Upper lobe of left lung (tissue), 6 donors: Measurements from ENCODE around the gene MITF. TPM values are rescaled to one million over a fixed set of nuclear protein-coding genes. Genes with fewer than 3 reads are reported as not detected.

Source experiments
- ATAC-seq, 2 donors: fragments of 200-7000 bp; cut with Tn5 transposase; one replicate each; pipeline ENCODE4 v1.9.1; 2022; ENCODE audit warnings: mild to moderate bottlenecking in 2 of 2, moderate library complexity in 2 of 2; ENCODE audit not compliant: low FRiP score in 2 of 2
- DNase-seq, 2 donors: peaks; one replicate each; pipeline ENCODE4 v3.0.0-alpha.2; 2019 to 2020
- H3K27ac ChIP-seq, 4 donors: fragments of 200-600 bp; sonication (generic); one replicate each; pipeline ENCODE4 v1.5.1; 2016 to 2019
- H3K27me3 ChIP-seq, 4 donors: fragments of 200-600 bp; sonication (generic); one replicate each; pipeline ENCODE4 v1.5.1; 2017 to 2019
- H3K36me3 ChIP-seq, 4 donors: fragments of 200-600 bp; sonication (generic); one replicate each; pipeline ENCODE4 v1.5.1; 2016 to 2019
- H3K4me1 ChIP-seq, 4 donors: fragments of 200-600 bp; sonication (generic); one replicate each; pipeline ENCODE4 v1.5.1; 2018 to 2019
- H3K4me3 ChIP-seq, 4 donors: fragments of 200-600 bp; sonication (generic); one replicate each; pipeline ENCODE4 v1.5.1; 2017 to 2019; ENCODE audit warnings: mild to moderate bottlenecking in 2 of 4, moderate library complexity in 1 of 4
- H3K9me3 ChIP-seq, 4 donors: fragments of 200-600 bp; sonication (generic); one replicate each; pipeline ENCODE4 v1.5.1; 2018 to 2019
- EP300 ChIP-seq, 4 donors: sonication (generic); formaldehyde crosslinking; IDR thresholded peaks; one replicate each; pipeline ENCODE4 v1.5.1; 2017; ENCODE audit warnings: antibody characterized with exemption in 4 of 4, control low read depth in 2 of 4
- POLR2A ChIP-seq, 4 donors: fragments of 450-650 bp; IDR thresholded peaks; one replicate each; pipeline ENCODE4 v1.5.1; 2016 to 2017; ENCODE audit warnings: antibody characterized with exemption in 4 of 4, mild to moderate bottlenecking in 2 of 4
- POLR2AphosphoS5 ChIP-seq, 2 donors: sonication (generic); formaldehyde crosslinking; IDR thresholded peaks; one replicate each; pipeline ENCODE4 v1.5.1; 2017; ENCODE audit warnings: antibody characterized with exemption in 2 of 2
- WGBS, 2 donors: methylation state at CpG; one replicate each; pipeline ENCODE4 v1.1.5; 2017 to 2018; 5-methylcytosine and 5-hydroxymethylcytosine counted together
- total RNA-seq, 6 donors: library from RNA; depleted of rRNA in 4 of 6; stranded (reverse); fragments of >200 nt in 4 of 6; gene quantifications; one replicate each; pipeline versions ENCODE4 v1.1.0 to v1.2.1, GENCODE V29; 2016 to 2021
- TF ChIP-seq, protein P1 (sequence below), 6 experiments: fragments of 450-650 bp in 4 of 6; fragments of 200-600 bp in 2 of 6; sonication (generic) in 2 of 6; IDR thresholded peaks; one replicate each; pipeline ENCODE4 v1.5.1; 2016 to 2019; ENCODE audit warnings: antibody characterized with exemption in 6 of 6
- donor health status: DM: no; HTN: no; CAD: no; lungs with moderate emphysema.
- donor health status: DM: no; HTN: yes; CAD: no; lungs with severe emphysema.

Gene MITF
- total RNA-seq, 6 donors from 2014 or later: 21.9 to 37.2 (median 29.5) TPM

DNA sequence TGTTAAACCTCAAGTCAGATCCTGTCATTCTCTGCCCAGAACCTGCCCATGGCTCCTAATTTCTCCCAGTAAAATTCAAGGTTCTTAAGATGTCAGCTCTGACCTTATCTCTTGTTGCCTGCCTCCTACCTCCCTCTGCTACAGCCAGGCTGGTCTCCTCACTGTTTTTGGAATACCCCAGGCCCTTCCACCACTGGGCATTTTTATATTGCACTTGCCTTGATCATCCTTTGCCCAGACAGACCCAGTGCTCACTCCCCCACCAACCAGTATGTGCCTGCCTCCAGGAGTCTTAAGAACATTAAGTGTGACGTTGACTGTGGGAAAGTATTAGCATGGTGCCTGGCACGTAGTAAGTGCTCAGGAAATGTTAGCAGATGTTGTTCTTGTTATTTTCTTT lies 3.1 kb downstream of the MITF start:
- Histone ChIP-seq H3K27me3 (no peaks in the 10 kb centered on the region), H3K4me3 (no peak overlapping the region), H3K9me3 (no peaks in the 10 kb centered on the region), H3K27ac (no peak overlapping the region), H3K36me3 (no peaks in the 10 kb centered on the region), H3K4me1 (peaks cover 6 to 34% (median 17%) of the 10 kb centered on the region in 4 donors)
- TF ChIP-seq, protein P1, sequence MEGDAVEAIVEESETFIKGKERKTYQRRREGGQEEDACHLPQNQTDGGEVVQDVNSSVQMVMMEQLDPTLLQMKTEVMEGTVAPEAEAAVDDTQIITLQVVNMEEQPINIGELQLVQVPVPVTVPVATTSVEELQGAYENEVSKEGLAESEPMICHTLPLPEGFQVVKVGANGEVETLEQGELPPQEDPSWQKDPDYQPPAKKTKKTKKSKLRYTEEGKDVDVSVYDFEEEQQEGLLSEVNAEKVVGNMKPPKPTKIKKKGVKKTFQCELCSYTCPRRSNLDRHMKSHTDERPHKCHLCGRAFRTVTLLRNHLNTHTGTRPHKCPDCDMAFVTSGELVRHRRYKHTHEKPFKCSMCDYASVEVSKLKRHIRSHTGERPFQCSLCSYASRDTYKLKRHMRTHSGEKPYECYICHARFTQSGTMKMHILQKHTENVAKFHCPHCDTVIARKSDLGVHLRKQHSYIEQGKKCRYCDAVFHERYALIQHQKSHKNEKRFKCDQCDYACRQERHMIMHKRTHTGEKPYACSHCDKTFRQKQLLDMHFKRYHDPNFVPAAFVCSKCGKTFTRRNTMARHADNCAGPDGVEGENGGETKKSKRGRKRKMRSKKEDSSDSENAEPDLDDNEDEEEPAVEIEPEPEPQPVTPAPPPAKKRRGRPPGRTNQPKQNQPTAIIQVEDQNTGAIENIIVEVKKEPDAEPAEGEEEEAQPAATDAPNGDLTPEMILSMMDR (IDR thresholded peaks at IDR 0.05): no peak
- no peak for TF ChIP-seq EP300 (IDR thresholded peaks at IDR 0.05)
- no peak for TF ChIP-seq POLR2A (IDR thresholded peaks at IDR 0.05)
- TF ChIP-seq POLR2AphosphoS5 (IDR thresholded peaks at IDR 0.05): no peak
- no peak for DNase-seq
- 90 to 99% methylated on average over 2 of the region's 2 CpGs for WGBS, 2 donors
- no peak for ATAC-seq

DNA sequence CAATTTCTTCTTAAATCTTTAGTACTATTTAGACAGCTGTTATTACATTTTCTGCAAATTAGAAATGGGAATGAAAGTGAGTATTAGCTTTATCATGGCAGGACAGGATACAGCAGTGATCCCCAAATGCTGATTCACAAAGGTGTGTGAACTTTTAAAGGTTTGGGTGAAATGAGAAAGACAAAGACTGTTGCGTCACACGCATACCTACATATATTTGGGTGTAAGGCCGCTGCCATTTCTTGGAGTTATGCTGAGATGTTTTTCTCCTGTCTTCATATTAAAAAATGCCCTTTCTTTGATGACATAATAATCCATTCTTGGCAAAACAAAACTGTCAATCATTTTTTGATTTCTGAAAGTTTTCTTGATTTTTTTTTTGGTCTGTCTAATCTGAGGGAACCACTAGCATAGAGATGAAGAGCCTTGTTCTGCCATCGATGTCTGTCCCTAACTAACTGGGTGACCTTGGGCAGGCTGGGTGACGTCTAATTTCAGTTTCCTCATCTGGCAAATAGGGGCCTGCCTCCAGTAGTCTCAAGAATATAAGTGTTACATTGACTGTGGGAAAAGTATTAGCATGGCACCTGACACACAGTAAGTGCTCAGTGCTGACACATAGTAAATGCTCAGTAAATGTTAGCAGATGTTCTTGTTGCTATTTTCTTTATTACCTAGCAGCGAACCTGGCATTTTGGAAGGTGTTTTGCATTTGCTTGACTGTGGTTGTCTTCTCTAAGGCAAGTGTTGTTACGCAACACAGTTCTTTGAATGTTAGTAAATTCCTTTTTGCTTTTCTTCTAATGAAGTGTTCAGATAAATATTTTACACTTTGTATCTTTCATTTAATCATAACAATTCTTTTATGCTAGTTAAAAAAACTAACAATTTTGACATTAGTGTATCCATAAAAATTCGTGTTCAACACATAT lies 5.0 kb downstream of the MITF start:
- 84 to 88% methylated on average over 8 of the region's 8 CpGs for WGBS, 2 donors
- TF ChIP-seq EP300 (IDR thresholded peaks at IDR 0.05): no peak
- TF ChIP-seq POLR2A (IDR thresholded peaks at IDR 0.05): no peak
- TF ChIP-seq, protein P1 (IDR thresholded peaks at IDR 0.05): no peak
- TF ChIP-seq POLR2AphosphoS5 (IDR thresholded peaks at IDR 0.05): no peak
- DNase-seq: no peak
- H3K4me1 ChIP-seq: peaks cover 6 to 26% (median 14%) of the 10 kb centered on the region in 4 donors
- no peaks in the 10 kb centered on the region for H3K27me3 ChIP-seq
- H3K4me3 ChIP-seq: no peak overlapping the region
- no peak overlapping the region for H3K27ac ChIP-seq
- no peaks in the 10 kb centered on the region for H3K9me3 ChIP-seq
- no peaks in the 10 kb centered on the region for H3K36me3 ChIP-seq
- ATAC-seq: no peak

DNA sequence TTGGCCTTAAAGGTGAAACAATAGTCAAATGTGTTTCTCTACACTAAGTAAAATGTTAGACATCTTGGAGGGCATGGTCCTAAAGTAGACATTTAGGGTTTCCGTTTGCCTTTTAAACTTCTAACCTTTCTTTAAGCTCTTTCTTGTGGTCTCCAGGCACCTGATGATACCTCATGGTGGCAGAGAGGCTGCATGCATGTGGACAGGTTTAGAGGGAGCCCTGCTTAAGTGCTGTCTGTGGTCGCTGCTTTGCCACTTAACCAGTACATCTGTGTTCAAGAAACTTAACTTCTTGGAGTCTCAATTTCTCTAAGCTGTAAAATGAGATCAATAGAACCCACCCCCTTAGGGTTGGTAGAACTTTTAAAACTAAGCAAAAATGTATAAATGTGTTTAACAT lies 6.2 kb downstream of the MITF start:
- Histone ChIP-seq H3K27me3 (no peaks in the 10 kb centered on the region), H3K4me3 (no peak overlapping the region), H3K9me3 (no peaks in the 10 kb centered on the region), H3K27ac (peak overlapping the region in 1 of 4 donors; percentile 9), H3K4me1 (peaks cover under 1 to 23% (median 14%) of the 10 kb centered on the region in 4 donors), H3K36me3 (no peaks in the 10 kb centered on the region)
- DNase-seq: no peak
- no peak for ATAC-seq
- TF ChIP-seq POLR2A (IDR thresholded peaks at IDR 0.05): no peak
- no peak for TF ChIP-seq POLR2AphosphoS5 (IDR thresholded peaks at IDR 0.05)
- no peak for TF ChIP-seq EP300 (IDR thresholded peaks at IDR 0.05)
- TF ChIP-seq, protein P1 (IDR thresholded peaks at IDR 0.05): no peak
- 83 to 92% methylated on average over 2 of the region's 2 CpGs for WGBS, 2 donors

DNA sequence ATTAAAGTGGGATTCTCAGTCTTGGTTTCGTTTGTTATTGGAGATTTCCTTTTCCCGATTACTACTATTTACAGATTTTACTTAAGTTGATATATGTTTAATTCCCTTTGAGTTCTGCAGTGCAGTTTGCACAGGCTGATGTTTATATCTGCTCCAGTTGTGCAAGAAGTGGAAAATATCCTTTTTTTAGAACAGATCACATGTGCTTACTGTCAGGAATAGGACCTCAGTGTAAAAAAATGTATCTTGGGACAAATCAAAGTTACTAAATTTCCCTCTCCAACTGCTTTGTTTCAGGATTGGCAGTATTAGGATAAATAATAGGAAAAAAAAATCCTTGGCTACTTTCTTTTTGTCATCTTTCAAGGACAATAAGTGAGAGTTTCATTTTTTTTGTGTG lies 6.9 kb downstream of the MITF start:
- H3K9me3 ChIP-seq: no peaks in the 10 kb centered on the region
- no peak overlapping the region for H3K4me3 ChIP-seq
- no peaks in the 10 kb centered on the region for H3K27me3 ChIP-seq
- H3K27ac ChIP-seq: peak overlapping the region in 2 of 4 donors; percentile 45 to 70
- DNase-seq (no peak), ATAC-seq (peak in 1 of 2 donors; percentile 44)
- WGBS, 2 donors: 48 to 62% methylated on average over 2 of the region's 2 CpGs
- TF ChIP-seq EP300 (IDR thresholded peaks at IDR 0.05): peak in 1 of 4 donors; percentile 45
- TF ChIP-seq POLR2A (IDR thresholded peaks at IDR 0.05): no peak
- TF ChIP-seq POLR2AphosphoS5 (IDR thresholded peaks at IDR 0.05): no peak
- peaks cover under 1 to 23% (median 16%) of the 10 kb centered on the region in 4 donors for H3K4me1 ChIP-seq
- no peaks in the 10 kb centered on the region for H3K36me3 ChIP-seq

DNA sequence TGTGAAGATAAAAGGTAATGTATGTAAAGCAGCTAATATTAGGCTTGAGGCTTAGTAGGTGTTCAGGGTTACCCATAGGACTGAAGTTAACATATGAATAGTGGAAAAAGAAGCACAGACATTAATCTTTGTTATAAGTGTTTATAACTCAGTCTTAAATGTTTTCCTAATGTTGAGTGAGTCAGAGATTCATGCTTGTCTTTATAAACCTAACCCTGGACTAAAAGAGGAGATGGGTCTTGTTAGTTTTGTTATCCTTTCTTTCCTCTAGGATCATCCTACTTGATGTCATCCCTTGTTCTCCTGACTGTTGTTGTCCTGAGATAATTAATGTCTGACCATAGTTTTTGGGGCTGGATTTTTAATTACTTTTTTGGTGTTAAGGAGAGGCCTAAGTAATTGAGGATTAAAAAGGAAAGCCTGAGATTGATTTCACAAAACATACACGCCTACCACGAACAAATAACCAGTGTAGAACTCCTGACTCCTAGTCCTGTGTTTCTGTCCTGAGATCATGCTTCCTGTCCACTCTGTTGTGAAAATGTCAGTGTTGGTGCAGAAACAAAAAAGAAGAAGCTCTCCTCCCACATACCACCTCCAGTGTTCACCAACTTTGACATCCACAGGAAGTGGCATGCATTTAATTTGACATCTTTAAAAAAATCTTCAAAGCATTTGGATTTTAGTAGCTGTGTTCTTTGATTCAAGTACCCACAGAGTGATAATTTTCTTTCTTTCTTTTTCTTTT lies 8.4 kb downstream of the MITF start:
- no peak for TF ChIP-seq POLR2AphosphoS5 (IDR thresholded peaks at IDR 0.05)
- TF ChIP-seq EP300 (IDR thresholded peaks at IDR 0.05): peak in 1 of 4 donors; percentile 67
- no peak for TF ChIP-seq POLR2A (IDR thresholded peaks at IDR 0.05)
- TF ChIP-seq, protein P1 (IDR thresholded peaks at IDR 0.05): no peak

More for the DNA sequence above, 8.4 kb downstream of the MITF start:
- ATAC-seq (peak in 1 of 2 donors; percentile 59), DNase-seq (no peak)
- Histone ChIP-seq H3K4me3 (no peak overlapping the region), H3K27ac (peak overlapping the region; percentile 6 to 70 (median 52)), H3K27me3 (no peaks in the 10 kb centered on the region), H3K36me3 (no peaks in the 10 kb centered on the region), H3K4me1 (peaks cover 5 to 23% (median 16%) of the 10 kb centered on the region in 4 donors), H3K9me3 (no peaks in the 10 kb centered on the region)
- 51 to 65% methylated on average over 2 of the region's 2 CpGs for WGBS, 2 donors
